Liver (tissue), 9 donors: ENCODE measurements around the gene TIAM2. TPM values are rescaled to one million over a fixed set of nuclear protein-coding genes. Genes with fewer than 3 reads are reported as not detected.

Experiments
- DNase-seq: peaks from one replicate; pipeline ENCODE4 v3.0.0-alpha.2; 2017; ENCODE audit warnings: low spot score
- H3K27ac ChIP-seq, 2 donors: one replicate each; pipeline ENCODE4 v1.7.0; 2013; ENCODE audit warnings: inconsistent platforms in 2 of 2, low read length in 2 of 2, control low read depth in 1 of 2, low read depth in 1 of 2, mild to moderate bottlenecking in 1 of 2
- H3K27me3 ChIP-seq, 4 donors: one replicate each; pipeline versions ENCODE4 v1.6.1 to v1.7.0; 2013; ENCODE audit warnings: low read length in 3 of 4, inconsistent platforms in 1 of 4, mild to moderate bottlenecking in 1 of 4, moderate library complexity in 1 of 4; ENCODE audit not compliant: control insufficient read depth in 4 of 4, insufficient read depth in 4 of 4
- H3K36me3 ChIP-seq, 4 donors: one replicate each; pipeline versions ENCODE4 v1.6.1 to v1.7.0; 2013; ENCODE audit warnings: low read length in 3 of 4, mild to moderate bottlenecking in 3 of 4, low read depth in 1 of 4, moderate library complexity in 1 of 4; ENCODE audit not compliant: control insufficient read depth in 4 of 4, insufficient read depth in 3 of 4
- H3K4me1 ChIP-seq, 4 donors: one replicate each; pipeline versions ENCODE4 v1.6.1 to v1.7.0; 2013; ENCODE audit warnings: low read length in 3 of 4, mild to moderate bottlenecking in 3 of 4, moderate library complexity in 1 of 4; ENCODE audit not compliant: control insufficient read depth in 4 of 4, insufficient read depth in 4 of 4
- H3K4me3 ChIP-seq, 3 donors: one replicate each; pipeline versions ENCODE4 v1.6.1 to v1.7.0; 2013; ENCODE audit warnings: low read length in 3 of 3, control low read depth in 1 of 3, low read depth in 1 of 3, mild to moderate bottlenecking in 1 of 3
- H3K9ac ChIP-seq, 2 donors: one replicate each; pipeline ENCODE4 v1.7.0; 2013; ENCODE audit warnings: low read length in 2 of 2, mild to moderate bottlenecking in 2 of 2, moderate library complexity in 2 of 2, control low read depth in 1 of 2, low read depth in 1 of 2
- H3K9me3 ChIP-seq, 4 donors: one replicate each; pipeline versions ENCODE4 v1.6.1 to v1.7.0; 2013; ENCODE audit warnings: low read length in 3 of 4; ENCODE audit not compliant: control insufficient read depth in 4 of 4
- EGR1 ChIP-seq, 2 donors: IDR thresholded peaks; 2 replicates each; pipeline ENCODE4 v1.6.1; 2016 to 2018; ENCODE audit warnings: antibody characterized with exemption in 2 of 2, low read depth in 2 of 2
- FOXA1 ChIP-seq: IDR thresholded peaks from 2 replicates; pipeline ENCODE4 v1.6.1; 2016; ENCODE audit warnings: antibody characterized with exemption
- FOXA2 ChIP-seq: IDR thresholded peaks from 2 replicates; pipeline ENCODE4 v1.6.1; 2016; ENCODE audit warnings: antibody characterized with exemption
- GABPA ChIP-seq, 2 donors: IDR thresholded peaks in 1 of 2; conservative IDR thresholded peaks in 1 of 2; 2 replicates each; pipeline ENCODE4 v1.6.1; 2016; ENCODE audit warnings: antibody characterized with exemption in 2 of 2, mild to moderate bottlenecking in 1 of 2, moderate library complexity in 1 of 2
- HNF4A ChIP-seq, 2 donors: conservative IDR thresholded peaks; 2 replicates each; pipeline ENCODE4 v1.6.1; 2016; ENCODE audit warnings: antibody characterized with exemption in 2 of 2, mild to moderate bottlenecking in 2 of 2
- HNF4G ChIP-seq: IDR thresholded peaks from 2 replicates; pipeline ENCODE4 v1.6.1; 2016; ENCODE audit warnings: antibody characterized with exemption
- JUND ChIP-seq, 2 donors: IDR thresholded peaks; 2 replicates each; pipeline ENCODE4 v1.6.1; 2016; ENCODE audit warnings: antibody characterized with exemption in 2 of 2
- NR2F2 ChIP-seq: IDR thresholded peaks from 2 replicates; pipeline ENCODE4 v1.6.1; 2016; ENCODE audit warnings: antibody characterized with exemption
- RAD21 ChIP-seq, 2 donors: IDR thresholded peaks; 2 replicates each; pipeline ENCODE4 v1.6.1; 2016; ENCODE audit warnings: antibody characterized with exemption in 2 of 2, mild to moderate bottlenecking in 2 of 2
- RXRA ChIP-seq, 2 donors: IDR thresholded peaks; 2 replicates each; pipeline ENCODE4 v1.6.1; 2017 to 2018; ENCODE audit warnings: antibody characterized with exemption in 2 of 2, mild to moderate bottlenecking in 1 of 2
- SP1 ChIP-seq: IDR thresholded peaks from 2 replicates; pipeline ENCODE4 v1.6.1; 2018; ENCODE audit warnings: antibody characterized with exemption, mild to moderate bottlenecking
- TAF1 ChIP-seq: conservative IDR thresholded peaks from 2 replicates; pipeline ENCODE4 v1.6.1; 2016; ENCODE audit warnings: antibody characterized with exemption, mild to moderate bottlenecking
- YY1 ChIP-seq: IDR thresholded peaks from 2 replicates; pipeline ENCODE4 v1.6.1; 2016; ENCODE audit warnings: antibody characterized with exemption, mild to moderate bottlenecking
- WGBS: extraction: QIAGEN DNeasy Blood & Tissue Kit; methylation state at CpG from one replicate; pipeline ENCODE4 v1.1.7; 2013; 5-methylcytosine and 5-hydroxymethylcytosine counted together
- polyA plus RNA-seq, 2 donors: library from polyadenylated mRNA; stranded (reverse) in 1 of 2; unstranded in 1 of 2; fragments of 200-250 nt in 1 of 2; fragments of >200 nt in 1 of 2; fragmentation: Nextera tagmentation in 1 of 2; extraction: Ambion mirVana in 1 of 2; gene quantifications; one replicate each; pipeline versions ENCODE4 v1.2.1 to v1.2.3, GENCODE V29; 2013 to 2015
- total RNA-seq, 2 donors: library from RNA; depleted of rRNA; stranded (reverse); fragments of >200 nt; gene quantifications; one replicate each; pipeline ENCODE4 v1.2.3, GENCODE V29; 2014
- TF ChIP-seq, protein P1 (sequence below): IDR thresholded peaks from 2 replicates; pipeline ENCODE4 v1.6.1; 2016; ENCODE audit warnings: antibody characterized with exemption
- TF ChIP-seq, protein P2 (sequence below): IDR thresholded peaks from 2 replicates; pipeline ENCODE4 v1.6.1; 2016; ENCODE audit warnings: antibody characterized with exemption
- TF ChIP-seq, protein P3 (sequence below): fragments of 150-350 bp; IDR thresholded peaks from 2 replicates; pipeline ENCODE4 v1.5.1; 2017; ENCODE audit warnings: improper control_type of control experiment, low read depth, low read length; ENCODE audit not compliant: missing input control
- TF ChIP-seq, protein P4 (sequence below): IDR thresholded peaks from 2 replicates; pipeline ENCODE4 v1.6.1; 2016; ENCODE audit warnings: antibody characterized with exemption
- TF ChIP-seq, protein P5 (sequence below): IDR thresholded peaks from 2 replicates; pipeline ENCODE4 v1.6.1; 2016; ENCODE audit warnings: antibody characterized with exemption, mild to moderate bottlenecking
- donor health status: healthy.
- donor health status: healthy.
- donor health status: healthy.
- donor health status: healthy.
- donor health status: healthy.

The TIAM2 gene
- total and polyA plus RNA-seq, 4 donors = 0.62 to 3.7 (median 2.4) TPM

DNA sequence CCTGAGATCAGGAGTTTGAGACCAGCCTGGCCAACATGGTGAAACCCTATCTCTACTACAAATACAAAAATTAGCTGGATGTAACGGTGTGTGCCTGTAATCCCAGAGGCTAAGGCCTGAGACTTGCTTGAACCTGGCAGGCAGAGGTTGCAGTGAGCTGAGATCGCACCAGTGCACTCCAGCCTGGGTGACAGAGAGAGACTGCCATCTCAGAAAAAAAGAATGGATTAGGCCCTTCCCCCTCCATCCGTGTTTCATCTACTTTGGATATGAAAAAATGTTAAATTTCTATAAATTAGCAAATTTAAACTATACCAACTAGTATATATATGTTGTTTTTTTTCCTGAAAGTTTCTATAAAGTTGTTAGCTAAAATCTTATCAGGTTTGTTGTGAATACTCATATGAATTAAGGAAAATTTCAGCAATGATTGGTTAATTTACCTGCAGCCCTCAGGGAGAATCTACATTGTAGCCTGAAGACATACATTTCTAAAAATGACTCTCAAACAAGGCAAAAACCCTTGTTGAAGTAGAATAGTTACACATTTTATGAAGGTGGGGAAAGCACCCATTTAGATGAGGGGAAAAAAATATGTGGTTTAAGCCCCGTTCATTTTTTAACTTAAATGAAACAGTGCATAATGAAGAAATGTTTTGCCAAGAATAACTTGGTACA lies 120.9 kb downstream of the TIAM2 start:
- WGBS = 91% methylated on average over 4 of the region's 4 CpGs
- no peak for DNase-seq
- no peak for TF ChIP-seq SP1
- TF ChIP-seq RXRA (IDR thresholded peaks at IDR 0.05) = no peak
- TF ChIP-seq, protein P1, sequence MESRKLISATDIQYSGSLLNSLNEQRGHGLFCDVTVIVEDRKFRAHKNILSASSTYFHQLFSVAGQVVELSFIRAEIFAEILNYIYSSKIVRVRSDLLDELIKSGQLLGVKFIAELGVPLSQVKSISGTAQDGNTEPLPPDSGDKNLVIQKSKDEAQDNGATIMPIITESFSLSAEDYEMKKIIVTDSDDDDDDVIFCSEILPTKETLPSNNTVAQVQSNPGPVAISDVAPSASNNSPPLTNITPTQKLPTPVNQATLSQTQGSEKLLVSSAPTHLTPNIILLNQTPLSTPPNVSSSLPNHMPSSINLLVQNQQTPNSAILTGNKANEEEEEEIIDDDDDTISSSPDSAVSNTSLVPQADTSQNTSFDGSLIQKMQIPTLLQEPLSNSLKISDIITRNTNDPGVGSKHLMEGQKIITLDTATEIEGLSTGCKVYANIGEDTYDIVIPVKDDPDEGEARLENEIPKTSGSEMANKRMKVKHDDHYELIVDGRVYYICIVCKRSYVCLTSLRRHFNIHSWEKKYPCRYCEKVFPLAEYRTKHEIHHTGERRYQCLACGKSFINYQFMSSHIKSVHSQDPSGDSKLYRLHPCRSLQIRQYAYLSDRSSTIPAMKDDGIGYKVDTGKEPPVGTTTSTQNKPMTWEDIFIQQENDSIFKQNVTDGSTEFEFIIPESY = no peak
- no peak for TF ChIP-seq GABPA (IDR thresholded peaks at IDR 0.05 in 1 of 2, conservative IDR thresholded peaks at IDR 0.05 in 1 of 2)
- TF ChIP-seq, protein P2, sequence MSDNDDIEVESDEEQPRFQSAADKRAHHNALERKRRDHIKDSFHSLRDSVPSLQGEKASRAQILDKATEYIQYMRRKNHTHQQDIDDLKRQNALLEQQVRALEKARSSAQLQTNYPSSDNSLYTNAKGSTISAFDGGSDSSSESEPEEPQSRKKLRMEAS = no peak
- TF ChIP-seq YY1 = no peak
- TF ChIP-seq EGR1 (IDR thresholded peaks at IDR 0.05; ENCODE audit: low read depth in 2 of 2) = no peak
- no peak for TF ChIP-seq RAD21 (IDR thresholded peaks at IDR 0.05)
- no peak for TF ChIP-seq HNF4A (conservative IDR thresholded peaks at IDR 0.05)
- TF ChIP-seq HNF4G = no peak
- TF ChIP-seq, protein P3, sequence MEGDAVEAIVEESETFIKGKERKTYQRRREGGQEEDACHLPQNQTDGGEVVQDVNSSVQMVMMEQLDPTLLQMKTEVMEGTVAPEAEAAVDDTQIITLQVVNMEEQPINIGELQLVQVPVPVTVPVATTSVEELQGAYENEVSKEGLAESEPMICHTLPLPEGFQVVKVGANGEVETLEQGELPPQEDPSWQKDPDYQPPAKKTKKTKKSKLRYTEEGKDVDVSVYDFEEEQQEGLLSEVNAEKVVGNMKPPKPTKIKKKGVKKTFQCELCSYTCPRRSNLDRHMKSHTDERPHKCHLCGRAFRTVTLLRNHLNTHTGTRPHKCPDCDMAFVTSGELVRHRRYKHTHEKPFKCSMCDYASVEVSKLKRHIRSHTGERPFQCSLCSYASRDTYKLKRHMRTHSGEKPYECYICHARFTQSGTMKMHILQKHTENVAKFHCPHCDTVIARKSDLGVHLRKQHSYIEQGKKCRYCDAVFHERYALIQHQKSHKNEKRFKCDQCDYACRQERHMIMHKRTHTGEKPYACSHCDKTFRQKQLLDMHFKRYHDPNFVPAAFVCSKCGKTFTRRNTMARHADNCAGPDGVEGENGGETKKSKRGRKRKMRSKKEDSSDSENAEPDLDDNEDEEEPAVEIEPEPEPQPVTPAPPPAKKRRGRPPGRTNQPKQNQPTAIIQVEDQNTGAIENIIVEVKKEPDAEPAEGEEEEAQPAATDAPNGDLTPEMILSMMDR = no peak
- TF ChIP-seq FOXA1 = no peak
- no peak for TF ChIP-seq FOXA2
- TF ChIP-seq JUND (IDR thresholded peaks at IDR 0.05) = no peak
- no peak for TF ChIP-seq TAF1
- no peak for TF ChIP-seq NR2F2
- TF ChIP-seq, protein P4, sequence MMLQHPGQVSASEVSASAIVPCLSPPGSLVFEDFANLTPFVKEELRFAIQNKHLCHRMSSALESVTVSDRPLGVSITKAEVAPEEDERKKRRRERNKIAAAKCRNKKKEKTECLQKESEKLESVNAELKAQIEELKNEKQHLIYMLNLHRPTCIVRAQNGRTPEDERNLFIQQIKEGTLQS = no peak
- TF ChIP-seq, protein P5, sequence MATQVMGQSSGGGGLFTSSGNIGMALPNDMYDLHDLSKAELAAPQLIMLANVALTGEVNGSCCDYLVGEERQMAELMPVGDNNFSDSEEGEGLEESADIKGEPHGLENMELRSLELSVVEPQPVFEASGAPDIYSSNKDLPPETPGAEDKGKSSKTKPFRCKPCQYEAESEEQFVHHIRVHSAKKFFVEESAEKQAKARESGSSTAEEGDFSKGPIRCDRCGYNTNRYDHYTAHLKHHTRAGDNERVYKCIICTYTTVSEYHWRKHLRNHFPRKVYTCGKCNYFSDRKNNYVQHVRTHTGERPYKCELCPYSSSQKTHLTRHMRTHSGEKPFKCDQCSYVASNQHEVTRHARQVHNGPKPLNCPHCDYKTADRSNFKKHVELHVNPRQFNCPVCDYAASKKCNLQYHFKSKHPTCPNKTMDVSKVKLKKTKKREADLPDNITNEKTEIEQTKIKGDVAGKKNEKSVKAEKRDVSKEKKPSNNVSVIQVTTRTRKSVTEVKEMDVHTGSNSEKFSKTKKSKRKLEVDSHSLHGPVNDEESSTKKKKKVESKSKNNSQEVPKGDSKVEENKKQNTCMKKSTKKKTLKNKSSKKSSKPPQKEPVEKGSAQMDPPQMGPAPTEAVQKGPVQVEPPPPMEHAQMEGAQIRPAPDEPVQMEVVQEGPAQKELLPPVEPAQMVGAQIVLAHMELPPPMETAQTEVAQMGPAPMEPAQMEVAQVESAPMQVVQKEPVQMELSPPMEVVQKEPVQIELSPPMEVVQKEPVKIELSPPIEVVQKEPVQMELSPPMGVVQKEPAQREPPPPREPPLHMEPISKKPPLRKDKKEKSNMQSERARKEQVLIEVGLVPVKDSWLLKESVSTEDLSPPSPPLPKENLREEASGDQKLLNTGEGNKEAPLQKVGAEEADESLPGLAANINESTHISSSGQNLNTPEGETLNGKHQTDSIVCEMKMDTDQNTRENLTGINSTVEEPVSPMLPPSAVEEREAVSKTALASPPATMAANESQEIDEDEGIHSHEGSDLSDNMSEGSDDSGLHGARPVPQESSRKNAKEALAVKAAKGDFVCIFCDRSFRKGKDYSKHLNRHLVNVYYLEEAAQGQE = no peak

More for the DNA sequence above, 120.9 kb downstream of the TIAM2 start:
- H3K4me1 ChIP-seq = no peaks in the 10 kb centered on the region
- H3K4me3 ChIP-seq = no peak overlapping the region
- no peaks in the 10 kb centered on the region for H3K36me3 ChIP-seq
- H3K9me3 ChIP-seq = no peaks in the 10 kb centered on the region
- H3K9ac ChIP-seq = no peak overlapping the region
- H3K27ac ChIP-seq = no peak overlapping the region
- H3K27me3 ChIP-seq = no peaks in the 10 kb centered on the region
